Measurements from ENCODE around the gene ACCSL. TPM values are rescaled to one million over a fixed set of nuclear protein-coding genes. Genes with fewer than 3 reads are reported as not detected.

ACCSL gene
- total RNA-seq, 1 experiment from 2014 or later, result not detected

DNA sequence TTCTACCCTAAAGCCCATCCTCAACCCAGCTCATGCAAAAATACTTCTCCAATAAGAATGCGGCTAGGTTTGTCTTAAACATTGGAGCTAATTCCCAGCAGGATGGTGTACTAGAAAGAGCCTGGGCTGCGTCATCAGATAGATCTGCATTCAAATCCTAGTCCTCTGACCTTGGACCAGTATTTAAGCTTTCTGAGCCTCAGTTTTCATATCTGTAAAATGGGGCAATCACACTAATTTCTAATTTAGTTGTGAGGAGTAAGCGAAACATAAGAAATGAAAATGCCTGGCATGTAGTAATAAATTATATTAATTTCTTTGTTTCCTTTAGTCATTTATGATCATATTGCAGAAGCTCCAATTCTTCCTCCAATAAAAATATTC is 32.2 kb upstream of the ACCSL start:
- peaks cover 45% of the 10 kb centered on the region for H3K27me3 ChIP-seq (ENCODE audit: insufficient read depth, low read depth)
- no peak for TF ChIP-seq EZH2 (IDR thresholded peaks at IDR 0.05; ENCODE audit: low read depth)
- TF ChIP-seq, protein P1, sequence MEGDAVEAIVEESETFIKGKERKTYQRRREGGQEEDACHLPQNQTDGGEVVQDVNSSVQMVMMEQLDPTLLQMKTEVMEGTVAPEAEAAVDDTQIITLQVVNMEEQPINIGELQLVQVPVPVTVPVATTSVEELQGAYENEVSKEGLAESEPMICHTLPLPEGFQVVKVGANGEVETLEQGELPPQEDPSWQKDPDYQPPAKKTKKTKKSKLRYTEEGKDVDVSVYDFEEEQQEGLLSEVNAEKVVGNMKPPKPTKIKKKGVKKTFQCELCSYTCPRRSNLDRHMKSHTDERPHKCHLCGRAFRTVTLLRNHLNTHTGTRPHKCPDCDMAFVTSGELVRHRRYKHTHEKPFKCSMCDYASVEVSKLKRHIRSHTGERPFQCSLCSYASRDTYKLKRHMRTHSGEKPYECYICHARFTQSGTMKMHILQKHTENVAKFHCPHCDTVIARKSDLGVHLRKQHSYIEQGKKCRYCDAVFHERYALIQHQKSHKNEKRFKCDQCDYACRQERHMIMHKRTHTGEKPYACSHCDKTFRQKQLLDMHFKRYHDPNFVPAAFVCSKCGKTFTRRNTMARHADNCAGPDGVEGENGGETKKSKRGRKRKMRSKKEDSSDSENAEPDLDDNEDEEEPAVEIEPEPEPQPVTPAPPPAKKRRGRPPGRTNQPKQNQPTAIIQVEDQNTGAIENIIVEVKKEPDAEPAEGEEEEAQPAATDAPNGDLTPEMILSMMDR (conservative IDR thresholded peaks at IDR 0.05), result no peak
- H3K4me3 ChIP-seq, result no peak overlapping the region
- no peak overlapping the region for H3K27ac ChIP-seq
- no peaks in the 10 kb centered on the region for H3K36me3 ChIP-seq (ENCODE audit: low read depth)
- intact Hi-C loops (cut with micrococcal nuclease; ENCODE audit: unreplicated experiment), result no loop called here
- DNase-seq, result no peak
- H3F3A ChIP-seq (ENCODE audit: insufficient read depth, low read depth), result no peaks in the 10 kb centered on the region
- CTCF ChIA-PET, result no interaction called here
- H2AFZ ChIP-seq, result no peak overlapping the region
- H3K79me2 ChIP-seq (ENCODE audit: low read depth), result no peaks in the 10 kb centered on the region
- BruUV-seq (replicated peaks), result no TSS peak
- no peaks in the 10 kb centered on the region for H3K9me3 ChIP-seq (ENCODE audit: insufficient read depth, low read depth)
- POLR2A ChIA-PET (ENCODE audit: unreplicated experiment), result interaction anchor here (0.6 kb wide), 1 partner anchor 91 kb away, joined by 3 read pairs; no protein-coding TSS in a partner anchor
- no peaks in the 10 kb centered on the region for H3K4me1 ChIP-seq (replicated peaks; ENCODE audit: insufficient read depth)
- no peaks in the 10 kb centered on the region for H4K20me1 ChIP-seq (ENCODE audit: insufficient read depth)
- no peak overlapping the region for H3K4me2 ChIP-seq
- H3K9me2 ChIP-seq (ENCODE audit: insufficient read depth), result no peaks in the 10 kb centered on the region

DNA sequence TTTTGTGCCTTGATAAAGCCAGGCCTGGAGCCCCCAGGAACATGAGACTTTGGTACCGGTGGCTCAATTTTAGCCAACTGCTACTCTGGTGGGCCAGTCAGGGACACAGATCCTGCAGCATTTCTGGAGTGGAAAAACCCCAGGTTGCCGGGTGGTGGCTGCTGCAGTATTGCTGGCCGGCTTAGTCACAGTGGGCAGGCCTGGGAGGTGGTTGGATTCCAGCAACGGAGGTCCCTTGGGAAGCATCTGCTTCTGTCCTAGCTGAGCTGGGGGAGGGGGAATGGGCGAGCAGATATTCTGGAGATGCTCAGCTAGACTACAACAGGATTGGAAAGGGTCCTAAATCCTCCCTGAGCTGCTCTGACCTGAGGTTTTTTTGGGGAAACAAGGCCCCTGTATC is 31.6 kb upstream of the ACCSL start:
- no peaks in the 10 kb centered on the region for H3F3A ChIP-seq (ENCODE audit: insufficient read depth, low read depth)
- DNase-seq, result no peak
- peaks cover 40% of the 10 kb centered on the region for H3K27me3 ChIP-seq (ENCODE audit: insufficient read depth, low read depth)
- no peak overlapping the region for H2AFZ ChIP-seq
- no peaks in the 10 kb centered on the region for H3K9me2 ChIP-seq (ENCODE audit: insufficient read depth)
- no peak overlapping the region for H3K27ac ChIP-seq
- no peak overlapping the region for H3K4me3 ChIP-seq
- H3K36me3 ChIP-seq (ENCODE audit: low read depth), result no peaks in the 10 kb centered on the region
- no peaks in the 10 kb centered on the region for H3K79me2 ChIP-seq (ENCODE audit: low read depth)
- no peaks in the 10 kb centered on the region for H3K9me3 ChIP-seq (ENCODE audit: insufficient read depth, low read depth)
- no TSS peak for BruUV-seq (replicated peaks)
- H3K4me1 ChIP-seq (replicated peaks; ENCODE audit: insufficient read depth), result no peaks in the 10 kb centered on the region
- H4K20me1 ChIP-seq (ENCODE audit: insufficient read depth), result no peaks in the 10 kb centered on the region
- POLR2A ChIA-PET (ENCODE audit: unreplicated experiment), result no interaction called here
- TF ChIP-seq, protein P1 (conservative IDR thresholded peaks at IDR 0.05), result no peak
- TF ChIP-seq EZH2 (IDR thresholded peaks at IDR 0.05; ENCODE audit: low read depth), result no peak
- CTCF ChIA-PET, result no interaction called here
- intact Hi-C loops (cut with micrococcal nuclease; ENCODE audit: unreplicated experiment), result no loop called here
- H3K4me2 ChIP-seq, result no peak overlapping the region

DNA sequence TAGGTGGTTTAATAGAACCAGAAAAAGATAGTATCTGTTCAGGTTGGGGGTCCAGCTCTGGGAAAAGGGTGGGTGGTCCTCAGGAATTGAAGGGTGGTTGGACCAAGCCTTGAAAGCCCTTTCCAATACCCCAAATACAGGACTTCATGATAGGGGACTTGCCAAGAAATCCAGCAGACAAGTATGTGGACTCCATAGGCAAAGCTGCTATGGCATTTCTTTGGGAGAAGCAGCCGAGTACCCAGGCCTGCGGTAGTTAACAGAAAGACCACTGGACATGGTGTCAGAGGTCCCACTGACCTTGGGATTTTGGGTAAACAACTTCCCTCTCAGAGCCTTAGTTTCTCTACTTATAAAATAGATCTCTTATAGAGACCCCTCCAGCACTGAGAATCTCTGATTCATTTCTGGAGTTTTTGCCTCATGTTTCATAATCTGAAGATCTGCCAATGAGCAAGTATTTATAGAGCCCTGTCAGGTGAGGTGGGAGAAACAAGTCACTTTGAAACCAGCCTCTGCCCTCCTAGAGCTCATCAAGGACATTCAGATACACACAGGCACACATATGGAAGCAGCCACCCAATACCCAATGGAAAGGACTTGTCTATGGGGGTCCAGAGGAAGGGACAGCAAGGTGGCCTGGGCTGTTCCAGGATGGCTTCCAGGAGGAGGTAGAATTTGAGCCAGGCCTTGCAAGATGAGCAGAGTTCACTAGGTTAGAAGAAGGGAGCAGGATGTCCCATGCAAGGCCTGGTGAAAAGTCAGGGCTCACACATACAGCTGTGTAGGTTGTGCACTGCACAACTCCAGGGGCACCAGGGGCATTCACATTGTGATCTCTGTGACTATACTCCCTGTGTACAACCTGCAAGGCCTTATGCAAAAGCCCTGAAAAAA is 31.0 kb upstream of the ACCSL start:
- Histone ChIP-seq H3F3A (ENCODE audit: insufficient read depth, low read depth) (no peaks in the 10 kb centered on the region), H3K27ac (no peak overlapping the region), H3K79me2 (ENCODE audit: low read depth) (no peaks in the 10 kb centered on the region), H2AFZ (no peak overlapping the region), H3K4me2 (no peak overlapping the region), H3K9me2 (ENCODE audit: insufficient read depth) (no peaks in the 10 kb centered on the region), H3K4me1 (replicated peaks; ENCODE audit: insufficient read depth) (no peaks in the 10 kb centered on the region), H3K4me3 (no peak overlapping the region), H3K9me3 (ENCODE audit: insufficient read depth, low read depth) (no peaks in the 10 kb centered on the region), H3K36me3 (ENCODE audit: low read depth) (no peaks in the 10 kb centered on the region), H4K20me1 (ENCODE audit: insufficient read depth) (no peaks in the 10 kb centered on the region), H3K27me3 (ENCODE audit: insufficient read depth, low read depth) (peaks cover 34% of the 10 kb centered on the region)
- no peak for DNase-seq
- BruUV-seq (replicated peaks), result no TSS peak
- intact Hi-C loops (cut with micrococcal nuclease; ENCODE audit: unreplicated experiment), result no loop called here
- no peak for TF ChIP-seq EZH2 (IDR thresholded peaks at IDR 0.05; ENCODE audit: low read depth)
- TF ChIP-seq, protein P1 (conservative IDR thresholded peaks at IDR 0.05), result no peak
- POLR2A ChIA-PET (ENCODE audit: unreplicated experiment), result no interaction called here
- CTCF ChIA-PET, result no interaction called here

All from PC-9 (cell line).